CD1c-positive myeloid dendritic cell (primary cell): ENCODE data around the gene LRBA.
"Not testable (repeated sequence)": the region's sequence is repeated elsewhere in the genome, so short reads cannot be mapped to it uniquely, and the experiment has no call there.

Experiments
- DNase-seq: peaks from one replicate; pipeline ENCODE4 v3.0.0-alpha.2; 2016; ENCODE audit errors: extremely low spot score

The LRBA gene

DNA sequence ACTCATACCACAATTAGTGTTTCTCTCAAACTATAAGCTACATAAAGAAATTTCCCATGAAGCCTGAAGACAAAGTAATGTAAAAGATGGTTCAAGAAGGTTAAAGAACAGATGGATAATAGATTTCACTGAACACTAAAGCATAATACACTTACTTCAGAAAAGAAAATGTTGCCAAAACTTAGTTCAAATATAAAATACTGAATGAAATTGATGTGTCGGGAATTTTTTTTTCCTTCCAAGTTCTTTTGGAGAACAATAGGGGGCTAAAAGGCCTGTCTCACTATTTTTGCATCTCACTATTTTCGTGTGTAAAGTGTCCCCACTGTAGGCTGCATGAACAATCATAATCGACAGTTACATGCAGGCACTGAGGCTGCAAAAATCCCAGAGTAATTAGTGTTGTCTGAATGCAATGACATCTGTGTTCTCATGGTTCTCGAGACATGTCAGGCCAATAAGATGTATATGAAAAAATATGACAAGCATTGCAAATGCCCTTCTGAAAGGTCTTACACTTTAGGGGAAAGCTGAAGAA, 445.0 kb downstream of the LRBA start:
- DNase-seq = no peak

DNA sequence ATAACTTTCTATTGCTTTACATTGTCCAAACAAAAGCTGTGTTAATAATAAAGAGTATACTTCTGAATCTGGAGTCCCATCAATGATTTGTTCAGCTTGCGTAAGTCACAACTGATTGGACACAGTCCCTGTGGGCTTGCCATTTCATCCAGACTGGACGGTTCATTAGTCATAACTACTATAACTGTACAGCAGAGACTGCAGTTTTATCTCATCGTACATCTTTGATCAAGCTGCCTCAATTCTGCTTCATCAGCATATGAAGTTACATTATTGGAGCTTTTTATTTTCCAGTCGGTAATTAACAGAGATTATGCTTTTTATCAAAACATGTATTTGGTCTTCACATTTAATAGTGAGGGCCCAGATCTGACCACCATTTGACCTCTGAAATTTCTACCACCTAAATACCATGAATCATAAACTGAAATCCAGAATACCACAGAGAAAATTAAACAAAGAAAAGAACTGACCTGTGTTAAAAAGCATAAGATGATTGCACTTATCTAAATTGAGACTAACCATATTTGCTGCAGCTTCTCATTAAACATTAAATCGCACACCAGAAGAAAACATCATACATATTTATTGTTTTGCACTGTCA, 445.6 kb downstream of the LRBA start:
- DNase-seq = no peak

DNA sequence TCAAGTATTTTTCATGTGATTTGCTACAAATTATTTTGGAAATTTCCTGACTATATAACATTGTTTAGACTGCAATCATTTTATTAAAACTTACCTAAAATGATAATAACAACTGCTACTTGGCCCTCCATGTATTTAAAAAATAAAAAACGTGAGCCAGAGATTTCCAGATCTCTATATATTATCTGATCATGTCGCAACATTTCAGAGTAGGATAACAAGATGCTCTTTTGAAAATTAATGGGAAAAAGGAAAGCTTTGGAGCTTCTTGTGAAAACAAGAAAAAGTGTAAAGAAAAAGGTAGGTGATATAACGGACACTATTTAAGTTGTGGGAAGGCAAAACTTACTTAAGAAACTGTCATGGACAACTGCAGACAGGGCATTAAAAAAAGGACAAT, 448.0 kb downstream of the LRBA start:
- no peak for DNase-seq

DNA sequence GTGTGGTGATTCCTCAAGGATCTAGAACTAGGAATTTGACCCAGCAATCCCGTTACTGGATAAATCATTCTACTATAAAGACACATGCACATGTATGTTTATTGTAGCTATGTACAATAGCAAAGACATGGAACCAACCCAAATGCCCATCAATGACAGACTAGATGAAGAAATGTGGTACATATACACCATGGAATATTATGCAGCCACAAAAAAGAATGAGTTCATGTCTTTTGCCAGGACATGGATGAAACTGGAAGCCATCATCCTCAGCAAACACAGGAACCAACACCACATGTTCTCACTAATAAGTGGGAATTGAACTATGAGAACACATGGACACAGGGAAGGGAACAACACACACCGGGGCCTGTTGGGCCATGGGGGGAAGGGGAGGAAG, 450.1 kb downstream of the LRBA start:
- DNase-seq = not testable (repeated sequence)

DNA sequence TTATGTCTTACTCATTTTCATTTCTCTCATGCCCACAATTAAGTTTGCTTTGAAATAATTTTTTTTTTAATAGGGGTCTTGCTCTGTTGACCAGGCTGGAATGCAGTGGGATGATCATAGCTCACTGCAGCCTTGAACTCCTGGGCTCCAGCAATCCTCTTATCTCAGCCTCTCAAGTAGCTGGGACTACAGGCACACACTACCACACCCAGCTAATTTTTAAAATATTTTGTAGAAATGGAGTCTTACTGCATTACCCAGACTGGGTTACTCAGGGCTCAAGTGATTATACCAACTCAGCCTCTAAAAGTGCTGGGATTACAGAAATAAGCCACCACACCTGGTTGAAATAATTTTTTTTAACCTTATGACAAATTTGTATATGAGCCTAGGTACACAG, 452.3 kb downstream of the LRBA start:
- DNase-seq = no peak

DNA sequence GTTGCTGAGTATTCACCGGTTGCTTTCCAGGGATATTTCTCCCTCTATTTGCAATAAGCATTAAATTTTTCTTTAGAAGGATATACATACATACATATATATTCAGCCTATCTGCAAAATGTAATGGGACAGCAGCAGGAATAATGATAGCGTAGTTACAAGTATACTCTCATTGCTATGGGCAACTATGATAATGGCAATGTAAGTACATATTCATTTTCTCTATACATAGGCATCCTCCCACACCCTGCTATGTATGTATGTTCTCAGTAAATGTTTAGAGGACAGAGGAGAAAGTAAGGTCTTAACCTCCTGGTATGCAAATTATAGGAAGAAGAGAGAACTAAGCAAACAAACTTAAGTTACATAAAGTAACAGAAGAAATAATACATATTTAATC, 452.8 kb downstream of the LRBA start:
- no peak for DNase-seq

DNA sequence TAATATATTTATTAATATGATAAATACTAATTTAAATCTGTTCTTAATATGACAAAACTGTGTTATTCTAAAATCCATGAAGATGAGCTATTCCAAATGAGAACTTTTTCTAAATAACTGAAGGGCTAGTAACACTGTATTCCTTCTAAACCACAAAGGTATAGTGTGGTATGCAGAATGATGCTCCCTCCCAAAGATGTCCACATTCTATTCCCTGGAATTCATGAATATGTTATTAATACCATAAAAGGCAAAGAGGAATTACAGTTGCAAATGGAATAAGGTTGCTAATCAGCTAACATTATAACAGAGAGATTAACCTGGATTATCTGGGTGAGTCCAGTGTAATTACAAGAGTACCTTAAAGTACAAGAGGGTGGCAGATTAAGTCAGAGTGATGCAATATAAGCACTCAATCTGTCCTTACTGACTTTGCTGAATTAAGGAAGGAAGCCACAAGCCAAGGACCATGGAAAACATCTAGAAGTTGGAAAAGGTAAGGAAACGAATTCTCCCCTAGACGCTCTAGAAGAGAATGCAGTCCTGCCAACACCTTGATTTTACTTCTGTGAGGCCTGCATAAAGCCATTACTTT, 453.8 kb downstream of the LRBA start:
- DNase-seq = no peak

DNA sequence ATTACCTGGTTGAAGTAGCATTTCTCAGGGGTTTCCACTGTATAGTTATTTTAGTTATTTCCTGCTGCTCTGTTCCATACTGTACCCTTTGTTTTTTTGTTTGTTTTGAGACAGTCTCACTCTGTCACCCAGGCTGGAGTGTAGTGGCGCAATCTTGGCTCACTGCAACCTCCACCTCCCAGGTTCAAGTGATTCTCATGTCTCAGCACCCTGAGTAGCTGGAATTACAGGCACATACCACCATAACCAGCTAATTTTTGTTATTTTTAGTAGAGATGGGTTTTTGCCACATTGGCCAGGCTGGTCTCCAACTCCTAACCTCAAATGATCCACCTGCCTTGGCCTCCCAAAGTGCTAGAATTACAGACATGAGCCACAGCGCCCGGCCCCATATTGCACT, 457.3 kb downstream of the LRBA start:
- DNase-seq = not testable (repeated sequence)

DNA sequence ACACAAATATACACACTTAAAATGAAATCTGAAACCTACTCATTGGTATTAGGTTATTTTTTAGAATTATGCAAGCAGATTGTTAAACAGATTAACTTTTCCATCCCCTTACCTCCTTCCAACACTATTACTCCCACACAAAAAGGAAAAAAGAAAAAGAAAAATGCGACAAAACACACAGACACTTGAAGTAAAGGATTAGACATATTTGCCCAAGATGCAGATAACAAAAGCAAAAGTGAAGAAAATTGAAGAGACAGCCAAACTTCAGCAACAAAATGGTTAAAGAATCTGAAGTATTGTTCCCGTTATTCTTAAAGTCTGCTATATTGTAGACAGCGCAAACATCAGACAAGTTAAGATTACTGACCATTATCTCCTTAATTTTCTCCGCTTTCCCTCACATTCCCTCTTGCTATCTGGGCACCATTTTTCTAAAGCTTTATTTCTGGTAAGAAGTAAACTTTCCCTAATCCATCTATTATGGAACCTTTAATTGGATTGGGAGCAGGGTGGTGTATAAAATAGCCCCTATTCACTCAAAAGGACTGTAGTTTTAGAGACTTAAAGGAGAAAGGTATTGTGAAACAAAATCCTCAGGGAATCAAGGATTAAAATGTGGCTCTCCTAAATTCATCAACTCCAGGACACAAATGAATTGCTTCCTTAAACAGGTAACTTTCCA, 467.8 kb downstream of the LRBA start:
- no peak for DNase-seq

DNA sequence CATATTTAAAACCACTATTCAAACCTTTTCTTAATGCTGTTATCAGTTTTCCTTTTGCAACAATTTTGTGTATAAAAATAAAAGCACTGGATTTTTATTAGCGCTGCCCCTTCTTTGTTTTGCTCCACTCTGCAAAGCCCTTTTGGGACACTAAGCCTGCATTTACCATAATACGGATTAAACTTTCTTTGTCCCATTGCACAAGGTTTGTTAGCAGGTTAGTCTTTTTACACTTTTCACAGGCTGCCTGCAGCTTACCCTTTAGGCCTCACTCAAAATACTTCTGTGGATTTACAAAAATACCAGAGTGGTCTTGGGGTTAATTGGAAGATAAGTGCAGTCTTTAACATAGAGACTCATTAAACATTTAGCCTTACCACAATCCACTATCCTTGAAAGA, 468.8 kb downstream of the LRBA start:
- no peak for DNase-seq

DNA sequence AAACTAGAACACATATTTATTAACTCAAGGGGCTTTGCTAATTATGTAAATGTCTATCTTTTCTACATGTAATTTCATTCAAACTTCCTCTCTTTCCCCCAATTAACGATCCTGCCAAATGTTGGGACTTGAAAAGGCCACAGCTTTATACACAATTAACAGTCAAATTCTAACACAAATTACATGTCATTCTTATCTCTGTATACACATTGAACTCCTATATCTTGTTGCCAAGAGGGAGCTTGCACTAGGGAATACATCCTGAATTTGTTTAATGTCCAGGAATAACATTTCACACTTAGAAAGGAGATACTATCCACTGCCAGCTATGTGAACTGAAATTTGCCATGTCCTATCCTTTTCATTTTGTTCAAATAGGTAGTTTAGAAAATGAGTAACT, 472.0 kb downstream of the LRBA start:
- DNase-seq = no peak

DNA sequence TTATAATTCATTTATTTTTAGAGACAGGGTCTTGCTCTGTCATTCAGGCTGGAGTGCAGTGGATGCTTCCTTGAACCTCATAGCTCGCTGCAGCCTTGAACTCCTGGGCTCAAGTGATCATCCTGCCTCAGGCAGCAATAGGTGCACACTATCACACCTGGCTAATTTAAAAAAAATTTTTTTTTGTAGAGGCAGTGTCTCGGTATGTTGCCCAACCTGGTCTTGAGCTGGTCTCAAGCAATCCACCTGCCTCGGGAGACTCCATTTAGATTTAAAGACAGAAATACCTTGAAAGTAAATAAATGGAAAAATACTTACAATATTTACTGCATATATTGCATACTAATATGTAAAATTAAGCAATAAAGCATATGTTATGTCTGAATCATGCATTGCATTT, 473.4 kb downstream of the LRBA start:
- no peak for DNase-seq

DNA sequence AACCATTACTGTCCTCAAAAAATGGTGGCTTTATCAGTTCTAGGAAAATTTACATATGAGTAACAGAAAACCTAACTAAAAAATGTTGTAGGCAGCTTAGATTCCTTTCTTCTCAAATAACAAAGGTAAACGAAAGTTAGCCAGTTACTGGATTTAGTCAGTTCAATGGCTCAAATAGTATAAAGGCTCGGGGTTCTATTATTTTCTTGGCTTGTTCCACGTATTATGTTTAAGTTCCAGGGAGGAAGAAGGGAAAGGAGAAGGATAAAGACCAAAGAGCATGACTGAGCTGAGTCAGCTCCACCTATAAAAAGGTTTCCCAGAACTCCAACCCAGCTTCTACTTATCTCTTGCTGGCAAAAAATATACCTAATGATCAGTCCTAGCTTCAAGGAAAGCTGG, 474.1 kb downstream of the LRBA start:
- DNase-seq = no peak

DNA sequence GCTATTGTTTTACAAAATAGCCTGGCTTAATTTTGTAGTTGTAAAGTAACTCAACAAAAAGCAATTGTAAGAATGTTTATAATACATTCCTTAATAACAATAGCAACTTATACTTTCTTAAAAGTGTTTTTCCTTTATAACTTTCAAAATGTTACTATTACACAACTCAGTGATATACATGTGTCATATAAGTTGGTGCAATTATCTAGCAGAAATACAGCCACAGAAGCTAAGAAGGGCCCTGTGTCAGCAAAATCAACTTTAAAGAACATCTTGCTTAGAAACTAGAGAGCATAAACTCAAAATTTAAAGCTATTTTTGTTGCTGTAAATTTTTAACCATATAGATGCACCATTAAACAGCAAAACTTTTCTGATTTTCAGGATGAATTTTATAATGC, 474.5 kb downstream of the LRBA start:
- no peak for DNase-seq

DNA sequence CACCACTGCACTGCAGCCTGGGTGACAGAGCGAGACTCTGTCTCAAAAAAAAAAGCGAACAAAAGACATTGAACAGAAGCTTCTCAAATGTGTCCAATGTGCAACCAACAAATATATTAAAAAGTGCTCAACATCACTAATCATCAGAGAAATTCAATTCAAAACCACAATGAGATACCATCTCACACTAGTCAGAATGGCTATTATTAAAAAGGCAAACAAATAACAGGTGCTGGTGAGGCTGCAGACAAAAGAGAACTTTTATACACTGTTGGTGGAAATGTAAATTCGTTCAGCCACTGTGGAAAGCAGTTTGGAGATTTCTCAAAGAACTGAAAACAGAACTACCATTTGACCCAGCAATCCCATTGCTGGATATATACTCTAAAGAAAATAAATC, 477.2 kb downstream of the LRBA start:
- not testable (repeated sequence) for DNase-seq

DNA sequence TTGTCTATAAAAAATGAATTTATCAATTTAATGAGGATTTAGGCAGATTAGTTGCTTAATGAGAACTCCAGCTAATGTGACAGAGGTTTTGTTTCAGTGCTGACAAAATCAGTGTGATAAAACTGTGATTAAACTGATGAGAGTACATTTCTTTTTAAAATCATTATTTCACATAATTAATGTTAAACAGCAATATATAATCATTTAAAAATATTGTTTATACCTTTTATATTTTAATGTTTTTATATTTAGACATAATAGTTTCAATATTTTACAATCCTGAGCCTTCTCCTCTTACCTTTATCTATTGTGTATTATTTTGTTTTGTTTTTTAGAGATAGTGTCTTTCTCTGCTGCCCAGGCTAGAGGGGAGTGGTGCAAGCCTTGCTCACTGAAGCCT, 480.3 kb downstream of the LRBA start:
- DNase-seq = no peak

DNA sequence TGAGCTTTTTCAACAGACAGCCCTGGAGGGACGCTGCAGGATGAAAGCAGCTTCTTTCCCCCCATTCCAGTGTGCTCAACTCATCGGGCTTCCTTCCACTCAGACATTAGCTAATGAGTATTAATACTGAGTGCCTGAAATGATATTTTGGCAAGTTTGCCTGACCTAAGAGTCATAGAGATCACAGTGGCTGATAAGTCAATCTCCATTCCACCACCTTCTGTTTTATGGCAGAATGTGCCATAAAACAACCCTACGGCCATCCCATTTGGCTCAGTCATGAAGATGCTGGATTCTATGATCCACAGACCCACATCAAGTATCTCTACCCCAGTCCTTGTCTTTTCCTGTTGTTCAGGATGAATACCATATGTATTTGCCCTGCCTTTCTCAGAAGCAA, 481.4 kb downstream of the LRBA start:
- DNase-seq = no peak

DNA sequence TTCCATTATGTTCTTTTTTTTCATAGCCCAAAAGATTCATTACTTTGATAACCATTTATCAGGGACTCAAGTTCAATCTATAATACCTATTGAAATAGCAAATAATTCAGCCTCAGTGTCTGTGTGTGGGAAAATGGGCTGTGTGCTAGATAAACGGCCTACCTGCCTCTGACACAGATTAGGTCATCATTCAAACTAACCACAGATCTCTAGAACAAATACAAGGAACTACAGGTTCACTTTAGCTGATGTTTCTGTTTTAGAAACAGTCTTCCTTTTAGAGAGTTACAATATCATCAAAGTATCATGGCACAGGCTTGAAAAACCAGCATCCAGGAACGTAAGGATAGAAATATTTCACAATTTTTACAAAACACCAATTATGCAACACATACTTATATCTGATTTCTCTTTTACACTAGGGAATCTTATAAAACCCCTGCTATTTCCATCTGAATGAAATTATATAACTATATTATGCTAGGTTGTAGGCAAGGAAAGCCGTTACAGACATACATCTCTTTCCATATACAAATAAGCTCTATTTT, 489.7 kb downstream of the LRBA start:
- no peak for DNase-seq

DNA sequence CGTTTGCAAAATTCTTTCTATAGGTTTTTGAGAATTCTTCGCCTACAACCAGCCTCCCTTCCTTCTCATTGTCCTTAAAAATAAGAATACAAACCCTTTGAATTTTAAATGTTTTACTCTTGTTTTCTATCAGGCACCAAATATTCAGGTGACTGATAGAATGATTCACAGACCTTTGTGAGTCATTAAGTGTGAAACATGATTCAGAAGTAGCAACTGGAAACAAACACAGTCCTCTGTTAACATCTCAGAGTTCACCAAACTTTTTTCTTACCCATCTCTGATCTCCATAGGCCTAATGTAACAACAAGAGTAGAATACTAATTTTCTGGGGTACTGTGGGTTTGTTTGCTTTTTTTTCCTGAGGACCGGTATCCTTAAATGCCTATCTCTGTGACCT, 496.5 kb downstream of the LRBA start:
- DNase-seq = no peak

DNA sequence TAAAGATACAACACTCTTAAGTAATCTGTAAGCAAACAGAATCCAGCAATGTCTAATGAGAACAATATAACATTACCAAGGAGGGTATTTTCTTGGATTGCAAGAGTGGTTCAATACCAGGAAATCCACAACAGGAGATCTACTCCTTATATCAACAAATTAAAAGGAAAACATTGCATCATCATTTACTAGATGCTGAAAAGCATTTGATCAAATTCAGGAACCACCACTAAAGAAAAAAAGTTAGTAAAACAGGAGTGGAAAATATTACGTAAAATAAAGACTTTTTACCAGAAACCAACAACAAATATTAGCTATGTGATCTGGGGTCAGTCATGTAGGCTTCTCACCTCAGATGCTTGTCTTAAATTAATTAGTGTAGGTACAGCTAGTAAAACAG, 499.9 kb downstream of the LRBA start:
- DNase-seq = no peak

DNA sequence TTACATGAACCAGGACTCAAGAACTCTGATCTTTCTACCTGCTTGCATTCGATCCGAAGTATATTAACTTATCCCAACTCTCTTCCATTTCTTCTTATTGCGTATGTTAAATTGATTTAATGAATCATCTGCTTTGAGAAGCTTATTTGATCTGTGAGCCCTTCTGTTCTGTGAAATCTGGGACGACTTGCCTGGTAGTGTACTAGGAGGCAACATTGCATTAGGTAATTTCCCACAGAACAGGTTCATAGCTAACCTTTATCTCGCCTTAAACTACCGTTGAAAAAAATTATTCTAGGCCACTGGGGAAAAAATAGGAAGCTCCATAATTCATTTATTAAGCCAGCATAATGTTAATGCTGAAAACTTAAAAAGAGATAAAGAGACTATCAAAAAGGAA, 500.4 kb downstream of the LRBA start:
- no peak for DNase-seq

DNA sequence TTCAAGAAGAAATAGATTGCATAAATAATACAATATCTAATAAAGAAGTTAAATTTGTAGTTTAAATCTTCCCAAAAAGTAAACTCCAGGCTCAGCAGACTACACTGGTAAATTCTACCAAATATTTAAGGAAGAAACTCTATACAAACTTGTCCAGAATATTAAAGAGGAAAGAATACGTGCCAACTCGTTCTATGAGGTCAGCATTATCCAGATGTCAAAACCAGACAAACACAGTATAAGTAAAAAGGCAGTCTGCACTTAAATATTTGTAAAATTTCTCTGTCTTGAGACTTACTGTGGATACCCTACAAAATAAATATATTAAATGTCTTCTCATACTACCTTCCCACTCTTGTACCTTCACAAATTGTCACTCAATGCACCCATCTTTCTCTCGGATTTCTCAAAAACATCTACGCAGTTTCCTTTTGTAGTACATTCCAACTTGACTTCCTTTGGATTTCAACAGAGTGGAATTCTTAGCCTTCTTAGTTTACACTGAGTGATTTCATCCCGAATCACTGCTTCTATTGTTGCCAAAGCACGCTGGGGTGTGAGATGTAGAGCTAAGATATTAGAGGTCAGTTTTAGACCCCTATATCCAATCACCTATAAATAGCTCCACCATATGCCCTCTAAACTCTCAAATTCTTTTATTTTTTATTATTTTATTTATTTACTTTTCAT, 504.8 kb downstream of the LRBA start:
- DNase-seq = no peak
